ENCODE results near the gene CGB2. TPM values are rescaled to one million over a fixed set of nuclear protein-coding genes. Genes with fewer than 3 reads are reported as not detected.
A peak's percentile ranks its signal among the peaks of the same experiment; 100 is the strongest.
"Not testable (repeated sequence)": the region's sequence is repeated elsewhere in the genome, so short reads cannot be mapped to it uniquely, and the experiment has no call there.

Gene CGB2
- not detected for polyA plus RNA-seq (ENCODE audit: insufficient read depth in 1 of 5, insufficient read length in 5 of 5, low replicate concordance in 1 of 5)
- long read RNA-seq, donor 1 = 0 reads
- long read RNA-seq, donor 2 = 0 reads
- long read RNA-seq, donor 3 = 0 reads
- long read RNA-seq, donor 4 = 0 reads
- long read RNA-seq, donor 5 = 0 reads
- long read RNA-seq, donor 6 = 0 reads
- long read RNA-seq, donor 7 = 0 reads
- long read RNA-seq, donor 8 = 0 reads

DNA sequence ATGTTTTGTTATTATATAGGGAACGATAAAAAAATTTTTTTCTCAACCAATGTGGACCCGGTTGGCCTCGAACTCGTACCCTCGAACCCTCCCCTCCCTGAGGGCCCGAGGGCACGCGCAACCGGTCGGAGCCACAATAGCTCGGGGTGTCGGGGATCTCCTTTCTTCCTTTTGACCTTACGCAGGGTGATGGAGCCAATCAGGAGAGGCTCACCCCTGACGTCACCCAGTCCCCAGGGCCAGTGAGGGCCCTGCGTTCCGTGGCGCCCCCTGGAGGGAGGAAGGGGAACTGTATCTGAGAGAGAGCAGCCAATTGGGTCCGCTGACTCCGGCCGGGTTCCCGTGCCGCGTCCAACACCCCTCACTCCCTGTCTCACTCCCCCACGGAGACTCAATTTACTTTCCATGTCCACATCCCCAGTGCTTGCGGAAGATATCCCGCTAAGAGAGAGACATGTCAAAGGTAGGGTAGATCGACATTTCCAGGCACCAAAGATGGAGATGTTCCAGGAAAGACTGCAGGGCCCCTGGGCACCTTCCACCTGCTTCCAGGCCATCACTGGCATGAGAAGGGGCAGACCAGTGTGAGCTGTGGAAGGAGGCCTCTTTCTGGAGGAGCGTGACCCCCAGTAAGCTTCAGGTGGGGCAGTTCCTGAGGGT lies at the start of gene CGB2:
CGB2 (plus strand) TSS at position 249 of the 660 bp plus-strand sequence; CDS start at position 455, 206 bp downstream.
- not testable (repeated sequence) for DNase-seq

DNA sequence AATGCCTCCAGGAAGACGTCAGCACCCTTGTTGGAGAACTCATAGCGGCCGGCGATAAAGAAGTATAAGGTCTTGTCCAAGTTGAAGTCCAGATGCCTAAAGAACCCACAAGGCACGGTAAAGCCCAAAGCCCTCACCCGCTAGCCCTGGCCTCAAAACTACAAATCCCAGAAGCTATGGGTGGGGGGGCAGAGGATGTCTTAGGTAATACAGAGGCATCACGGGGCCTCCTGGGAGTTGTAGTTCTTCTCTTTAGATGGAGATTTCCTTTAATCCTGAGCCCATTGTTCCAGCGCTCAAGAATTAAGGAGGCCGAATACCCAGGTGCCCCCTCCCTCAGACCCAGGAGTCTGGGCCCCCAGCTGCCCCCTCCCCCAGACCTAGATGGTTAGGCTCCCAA lies 49.4 kb upstream of the CGB2 start:
- DNase-seq = no peak

DNA sequence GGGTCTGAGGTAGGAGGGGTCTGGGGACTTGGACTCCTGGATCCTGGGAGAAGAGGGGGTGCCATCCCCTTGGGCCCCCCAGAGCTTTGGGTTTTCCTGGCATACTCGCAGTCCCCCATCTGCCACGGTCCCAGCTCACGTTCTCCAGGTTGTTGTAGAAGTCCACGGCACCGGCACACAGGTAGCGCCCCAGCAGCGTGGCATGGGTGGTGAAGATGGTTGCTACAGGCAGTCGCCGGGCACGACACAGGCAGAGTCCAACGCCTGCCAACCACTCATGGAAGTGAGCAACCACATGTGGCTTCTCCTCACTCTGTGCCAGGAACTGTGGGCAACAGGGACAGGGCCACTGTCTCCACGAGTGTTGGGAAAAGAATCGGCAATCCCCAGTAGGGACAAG lies 46.0 kb upstream of the CGB2 start:
- no peak for DNase-seq

DNA sequence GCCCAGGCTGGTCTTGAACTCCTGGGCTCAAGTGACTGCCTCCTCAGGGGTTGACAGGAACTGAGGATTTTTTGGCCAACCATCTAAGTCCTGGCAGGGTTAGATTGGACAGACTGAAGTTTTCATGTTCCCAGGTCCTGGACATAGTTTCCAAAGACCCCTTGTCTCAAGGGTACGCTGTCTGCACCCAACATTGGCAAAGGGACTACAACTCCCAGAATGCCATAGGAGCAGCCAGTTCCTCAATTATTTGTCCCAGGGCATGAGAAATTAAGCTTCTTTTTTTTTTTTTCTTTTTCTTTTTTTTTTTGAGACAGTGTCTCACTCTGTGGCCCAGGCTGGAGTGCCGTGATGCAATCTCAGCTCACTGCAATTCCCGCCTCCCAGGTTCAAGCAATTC lies 45.5 kb upstream of the CGB2 start:
- DNase-seq = no peak

DNA sequence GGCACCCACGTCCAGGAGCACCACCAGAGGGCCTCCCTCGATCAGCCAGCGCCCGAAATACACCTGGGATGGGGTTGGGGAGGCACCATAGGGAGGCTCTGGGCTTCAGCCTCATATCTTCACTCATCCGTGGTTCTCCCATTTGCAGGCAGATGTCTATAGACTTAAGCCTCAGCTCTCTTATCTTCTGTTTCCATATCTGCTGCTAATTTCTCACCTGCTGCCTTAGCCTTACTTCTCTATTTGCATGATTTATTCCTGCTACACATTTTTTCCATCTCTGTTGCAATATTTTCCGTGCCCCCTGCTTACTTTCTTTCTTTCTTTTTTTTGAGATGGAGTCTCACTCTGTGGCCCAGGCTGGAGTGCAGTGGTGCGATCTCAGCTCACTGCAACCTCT lies 44.4 kb upstream of the CGB2 start:
- no peak for DNase-seq

DNA sequence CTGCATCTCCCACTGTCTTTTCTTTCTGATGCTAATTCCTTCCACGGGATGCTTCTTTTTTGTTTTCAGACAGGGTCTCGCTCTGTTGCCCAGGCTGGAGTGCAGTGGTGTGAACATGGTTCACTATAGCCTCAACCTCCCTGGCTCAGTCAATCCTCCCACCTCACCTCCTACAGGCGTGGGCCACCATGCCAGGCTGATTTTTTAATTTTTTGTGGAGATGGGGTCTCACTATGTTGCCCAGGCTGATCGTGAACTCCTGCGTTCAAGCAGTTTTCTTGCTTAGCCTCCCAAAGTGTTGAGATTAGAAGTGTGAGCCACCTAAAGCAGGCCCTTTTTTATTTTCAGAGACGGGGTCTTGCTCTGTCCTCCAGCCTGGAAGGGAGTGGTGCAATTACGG lies 43.4 kb upstream of the CGB2 start:
- DNase-seq = no peak

DNA sequence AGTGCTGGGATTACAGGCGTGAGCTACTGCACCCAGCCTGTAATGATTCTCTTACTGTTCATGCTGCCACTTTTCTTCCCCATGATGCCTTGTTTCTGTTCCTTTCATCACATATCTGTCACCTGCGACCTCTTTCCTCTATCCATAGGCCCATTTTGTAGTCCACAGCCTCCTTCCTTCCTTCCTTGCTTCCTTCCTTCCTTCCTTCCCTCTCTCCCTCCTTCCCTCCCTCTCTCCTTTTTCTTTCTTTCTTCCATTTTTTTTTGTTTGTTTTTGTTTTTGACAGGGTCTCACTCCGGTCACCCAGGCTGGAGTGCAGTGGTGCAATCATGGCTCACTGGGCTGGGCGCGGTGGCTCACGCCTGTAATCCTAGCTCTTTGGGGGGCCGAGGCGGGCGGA lies 42.8 kb upstream of the CGB2 start:
- DNase-seq = no peak

DNA sequence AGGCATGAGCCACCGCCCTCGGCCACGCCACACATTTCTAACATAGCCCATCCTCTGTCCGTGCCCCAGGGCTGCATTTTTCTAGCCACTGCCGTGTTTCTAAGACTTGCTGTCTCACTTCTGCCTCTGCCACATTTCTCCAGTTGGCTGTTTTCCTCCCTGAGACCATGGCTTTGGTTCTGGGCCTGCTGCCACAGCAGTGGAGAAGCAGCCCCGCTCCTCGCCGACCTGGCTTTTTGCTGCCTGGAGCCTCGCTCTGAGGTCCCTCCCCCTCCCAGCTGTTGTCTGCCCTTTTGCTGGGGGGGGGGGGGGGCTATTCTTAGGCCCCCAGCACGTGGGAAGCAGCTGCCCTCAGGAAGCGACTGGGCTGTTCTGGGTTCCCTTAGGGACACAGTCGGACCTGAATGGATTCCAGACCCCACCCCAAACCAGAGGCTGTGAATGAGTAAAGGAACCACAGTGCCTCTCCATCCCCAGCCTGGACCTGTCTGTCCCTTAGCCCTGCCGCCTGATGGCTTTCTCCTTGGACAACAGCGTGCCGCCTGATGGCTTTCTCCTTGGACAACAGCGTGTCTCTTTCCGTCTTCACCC lies 41.9 kb upstream of the CGB2 start:
- DNase-seq = no peak

DNA sequence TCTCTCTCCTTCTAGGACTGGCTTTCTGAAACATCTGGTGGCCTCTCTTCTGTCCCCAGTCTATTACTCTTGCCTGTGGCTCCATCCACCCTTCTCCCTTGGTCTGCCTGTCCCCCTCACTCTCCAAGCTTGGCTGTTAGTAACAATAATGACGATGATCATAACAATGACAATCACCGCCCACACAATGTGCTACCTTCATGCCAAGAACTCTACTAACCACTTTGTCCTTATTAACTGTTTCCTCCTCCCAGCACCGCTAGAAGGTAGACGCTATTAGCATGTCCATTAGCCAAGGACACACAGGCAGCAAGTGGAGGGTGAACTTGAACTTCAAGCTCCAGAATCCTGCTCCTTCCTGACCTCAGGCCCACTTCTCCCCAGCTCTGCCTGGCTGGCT lies 41.3 kb upstream of the CGB2 start:
- DNase-seq = no peak

DNA sequence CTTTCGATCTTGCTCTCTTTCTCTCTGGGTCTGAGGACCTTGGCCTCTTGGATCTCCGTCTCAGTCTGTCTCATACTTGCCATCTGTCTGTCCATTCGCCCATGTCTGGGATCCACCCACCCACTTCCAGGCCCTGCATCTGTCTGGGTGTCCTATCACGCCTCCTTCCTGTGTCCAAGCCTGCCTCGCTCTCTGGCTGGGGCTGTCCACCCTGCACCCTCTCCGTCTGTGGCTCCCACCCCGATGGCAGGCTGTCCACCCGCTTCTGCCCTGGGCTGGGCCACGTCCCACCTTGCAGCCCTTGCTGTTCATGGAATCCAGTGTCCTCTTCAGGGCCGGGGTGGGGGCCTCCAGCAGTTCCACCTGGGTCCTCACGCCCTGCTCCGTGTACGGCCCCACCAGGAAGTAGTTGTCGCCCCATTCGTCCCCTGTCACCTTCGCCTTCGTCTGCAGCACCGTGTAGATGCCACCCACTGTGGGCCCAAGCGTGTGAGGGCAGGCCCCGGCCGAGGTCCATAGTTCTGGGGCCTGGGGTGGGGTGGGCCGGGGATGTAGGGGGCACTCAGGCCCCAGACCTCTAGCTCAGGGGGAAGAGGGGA lies 40.6 kb upstream of the CGB2 start:
- DNase-seq = no peak

DNA sequence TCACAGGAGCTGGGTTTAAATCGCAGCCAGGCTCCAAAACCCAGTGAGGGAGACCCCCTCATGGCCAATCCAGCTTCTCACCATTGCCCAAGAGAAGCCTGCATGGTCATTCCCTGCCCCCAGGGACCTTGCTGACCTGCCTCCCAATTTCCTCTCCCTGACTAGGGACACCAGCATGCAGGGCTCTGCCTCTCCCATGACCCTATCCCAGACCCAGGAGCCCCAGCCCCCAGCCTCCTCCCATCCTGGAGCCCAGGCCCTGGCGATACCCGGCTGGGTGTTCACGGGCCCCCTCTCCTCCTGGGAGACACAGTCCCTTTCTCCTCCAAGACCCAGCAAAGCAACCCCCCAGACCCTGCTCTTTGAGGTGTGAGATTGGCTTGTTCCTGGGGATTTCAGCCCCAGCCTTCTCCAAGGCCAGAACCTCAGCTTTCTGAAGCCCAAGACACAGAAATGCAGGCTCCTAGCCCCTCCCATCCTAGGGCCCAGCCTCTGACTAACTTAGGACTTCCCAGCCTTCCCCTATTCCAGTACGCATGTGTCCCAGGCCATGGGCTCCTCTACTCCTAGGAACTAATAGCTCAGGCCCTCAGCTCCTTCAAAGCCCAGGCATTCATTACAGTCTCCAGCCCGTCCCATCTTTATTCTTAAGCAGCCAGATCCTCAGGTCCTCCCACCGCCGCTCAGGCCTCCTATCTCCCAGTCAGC lies 39.7 kb upstream of the CGB2 start:
- peak; percentile 27 to 61 for DNase-seq

DNA sequence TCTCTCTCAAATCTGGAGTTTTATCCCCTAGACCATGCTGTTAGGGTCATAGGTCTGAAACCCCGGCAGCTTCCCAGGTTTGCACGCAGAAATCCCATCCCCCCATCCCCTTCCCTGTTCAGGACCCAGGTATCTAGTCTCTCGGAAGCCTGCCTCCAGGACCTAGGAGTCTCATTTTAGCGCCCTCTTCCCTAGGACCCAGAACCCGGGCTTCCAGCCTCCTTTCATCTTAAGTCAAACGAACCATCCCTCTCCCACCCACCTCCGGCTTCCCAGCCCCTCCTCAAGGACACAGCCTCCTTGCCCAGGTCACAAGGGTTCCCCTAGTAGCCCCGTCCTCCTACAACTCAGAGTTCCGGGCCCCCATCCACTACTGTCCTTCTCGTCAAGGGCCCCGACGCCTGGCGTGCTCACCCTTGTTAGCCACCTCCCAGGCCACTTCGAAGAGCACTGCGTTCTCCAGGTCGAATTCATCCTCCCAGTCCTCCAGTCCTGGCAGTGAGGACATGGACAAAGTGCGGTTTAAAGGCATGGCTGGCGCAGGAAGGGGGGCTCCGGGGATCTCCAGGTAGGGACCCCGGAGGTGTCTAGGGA lies 39.0 kb upstream of the CGB2 start:
- DNase-seq = no peak

DNA sequence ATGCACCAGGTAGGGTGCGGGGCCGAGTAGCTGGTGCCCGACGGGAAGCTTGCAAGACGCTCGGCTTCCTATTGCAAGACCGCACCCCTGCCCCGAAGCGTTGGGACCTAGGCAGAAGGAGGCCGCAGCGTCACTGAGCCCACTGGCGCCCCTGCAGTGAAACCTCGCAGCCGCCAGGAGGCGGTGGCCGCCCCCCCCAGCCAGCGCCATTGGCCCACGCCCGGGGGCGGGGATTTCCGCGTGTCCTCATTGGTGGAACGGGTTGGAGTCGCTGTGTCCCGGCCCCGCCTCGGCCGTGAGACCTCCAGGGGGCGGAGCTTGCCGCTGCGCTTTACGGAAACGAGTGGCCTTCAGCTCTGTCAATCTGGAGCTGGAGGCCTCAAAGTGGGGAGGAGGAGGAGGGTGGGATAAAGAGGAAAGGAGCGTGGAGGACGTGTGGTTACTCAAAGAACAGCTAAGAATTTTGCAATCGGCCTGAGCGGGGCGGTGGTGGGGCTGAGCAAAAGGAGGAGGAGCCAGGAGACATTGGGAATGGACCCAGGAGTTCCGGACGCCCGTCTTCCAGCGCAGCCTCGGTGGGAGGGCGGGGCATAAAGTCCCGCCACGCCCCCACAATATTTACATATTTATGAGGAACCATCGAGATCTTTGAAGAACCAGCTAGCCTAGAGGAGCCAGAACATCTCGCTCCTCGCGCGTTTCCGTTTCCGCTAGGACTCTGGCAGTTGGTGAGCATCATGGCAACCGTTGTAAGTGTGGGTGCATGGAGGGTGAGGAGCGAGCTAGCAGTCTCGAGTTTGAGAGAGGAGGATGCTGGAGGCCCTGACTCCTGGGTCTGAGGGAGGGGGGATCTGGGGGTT lies 38.3 kb upstream of the CGB2 start, which contains the start of the genes GYS1 and RUVBL2:
GYS1 (minus strand) TSS at position 135 of the 860 bp plus-strand sequence. CDS start 197 bp downstream, outside the sequence.
RUVBL2 (plus strand) TSS at position 713 of the 860 bp plus-strand sequence; CDS start at position 738, 25 bp downstream.
- peak; percentile 100 for DNase-seq

DNA sequence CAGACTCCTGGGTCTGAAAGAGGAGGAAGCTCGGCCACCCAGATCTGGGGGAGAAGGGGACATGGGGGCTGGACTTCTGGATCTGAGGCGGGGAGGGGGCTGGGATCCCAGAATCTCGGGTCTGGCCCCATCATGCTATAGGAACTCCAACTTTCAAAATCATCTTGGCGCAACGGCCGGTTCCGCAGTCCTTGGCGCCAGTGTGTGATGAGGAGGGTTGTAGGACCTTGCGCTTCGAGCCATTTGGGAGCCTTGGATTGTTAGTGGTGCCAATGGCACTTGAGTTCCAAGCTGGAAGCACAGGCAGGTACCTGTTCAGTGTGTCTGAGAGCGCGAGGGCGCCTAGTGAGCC lies 37.7 kb upstream of the CGB2 start:
- no peak for DNase-seq

DNA sequence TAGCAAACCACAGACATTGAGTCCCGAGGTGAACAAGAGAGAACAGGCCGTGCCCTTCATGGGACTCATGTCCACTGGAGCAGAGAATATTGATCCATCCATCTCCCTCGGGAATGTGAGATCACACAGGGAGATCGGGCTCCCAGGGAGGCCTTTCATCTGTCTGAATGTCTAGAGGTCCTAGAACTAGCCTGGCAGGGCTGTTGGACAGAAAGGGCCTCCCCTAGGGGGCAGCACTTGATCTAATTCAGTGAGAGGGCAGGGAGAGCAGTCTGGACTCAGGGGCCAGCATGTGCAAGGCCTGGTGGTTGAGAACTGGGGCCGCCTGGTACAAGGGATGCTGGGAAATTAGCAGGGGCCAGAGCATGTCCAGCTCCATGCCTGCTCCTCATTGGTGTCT lies 33.7 kb upstream of the CGB2 start:
- no peak for DNase-seq

DNA sequence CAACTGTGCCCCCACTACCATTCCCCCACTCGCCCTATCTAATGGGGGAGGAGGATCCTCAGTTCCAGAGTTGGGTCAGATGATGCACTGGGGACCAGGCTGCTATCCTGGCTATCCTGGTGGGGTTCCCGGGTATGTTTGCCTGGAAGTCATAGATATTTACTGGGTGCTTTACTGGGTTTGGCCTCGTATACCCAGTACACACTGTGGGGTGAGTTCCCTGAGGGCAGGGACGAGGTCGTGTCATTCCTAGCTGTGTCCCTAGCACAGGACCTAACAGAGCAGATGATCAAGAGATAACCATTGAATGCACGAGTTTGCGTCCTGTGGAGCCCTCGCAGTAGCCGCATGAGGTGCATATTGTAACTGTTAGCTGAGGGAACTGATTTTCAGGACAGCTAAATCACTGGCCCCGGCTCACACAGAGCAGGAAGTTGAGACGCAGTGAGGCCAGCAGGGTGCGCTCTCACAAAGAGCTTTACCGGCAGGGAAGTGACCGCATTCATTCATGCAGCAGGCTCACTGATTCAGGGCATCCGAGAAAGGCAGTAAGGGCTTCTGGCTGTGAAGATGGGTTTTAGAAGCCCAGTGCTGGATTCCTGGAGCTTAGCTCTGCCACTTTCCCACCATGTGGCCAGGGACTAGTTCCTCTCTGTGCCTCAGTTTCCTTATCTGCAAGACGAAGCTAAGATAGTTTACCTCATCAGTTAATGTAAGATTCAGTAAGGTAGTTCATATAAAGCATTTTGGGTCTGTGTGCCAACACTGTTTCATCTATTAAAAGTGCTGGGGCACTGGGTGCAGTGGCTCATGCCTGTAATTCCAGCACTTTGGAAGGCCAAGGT lies 32.0 kb upstream of the CGB2 start:
- DNase-seq = no peak

DNA sequence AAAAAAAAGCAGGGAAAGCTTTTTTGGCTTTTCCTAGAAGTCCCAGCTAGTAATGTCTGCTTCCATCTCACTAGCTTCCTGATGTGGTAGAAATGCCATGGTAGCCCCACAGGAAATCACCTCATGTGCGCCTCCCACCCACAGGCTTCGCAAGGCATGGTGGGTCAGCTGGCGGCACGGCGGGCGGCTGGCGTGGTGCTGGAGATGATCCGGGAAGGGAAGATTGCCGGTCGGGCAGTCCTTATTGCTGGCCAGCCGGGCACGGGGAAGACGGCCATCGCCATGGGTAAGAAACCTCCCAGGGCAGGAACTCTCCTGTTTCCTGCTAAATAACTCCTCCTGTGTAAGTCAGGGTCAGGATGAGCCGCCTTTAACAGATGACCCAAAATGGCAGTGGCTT lies 27.6 kb upstream of the CGB2 start:
- DNase-seq = no peak

DNA sequence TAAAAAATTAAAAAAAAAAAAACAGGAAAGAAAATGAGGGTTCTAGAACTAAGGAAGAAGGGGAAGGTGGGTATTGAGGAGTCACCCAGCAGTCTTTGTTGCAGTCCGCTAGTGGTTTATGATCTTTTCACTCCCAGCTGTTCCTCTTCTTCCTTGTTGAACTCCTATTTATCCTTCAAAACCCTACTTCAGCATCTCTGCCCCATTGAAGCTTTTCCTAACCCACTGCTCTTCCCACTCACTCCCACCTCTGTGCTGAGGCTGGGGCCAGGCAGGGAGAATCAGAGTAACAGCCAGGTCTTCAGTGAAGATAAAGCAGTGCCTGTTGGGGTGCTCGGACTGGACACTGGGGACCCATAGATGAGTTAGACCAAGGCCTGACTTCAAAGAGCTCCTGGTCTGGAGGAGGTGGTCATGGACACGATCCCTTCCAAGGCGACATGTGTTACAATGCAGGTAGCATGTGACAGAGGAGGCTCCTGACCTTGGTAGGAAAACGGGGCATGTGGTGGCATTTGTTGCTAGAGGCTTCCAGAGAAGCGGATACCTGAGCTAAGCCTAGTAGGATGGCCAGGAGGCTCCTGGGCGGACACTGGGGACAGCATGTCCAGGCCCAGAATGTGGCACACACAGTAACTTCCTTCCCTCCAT lies 26.6 kb upstream of the CGB2 start:
- DNase-seq = no peak

DNA sequence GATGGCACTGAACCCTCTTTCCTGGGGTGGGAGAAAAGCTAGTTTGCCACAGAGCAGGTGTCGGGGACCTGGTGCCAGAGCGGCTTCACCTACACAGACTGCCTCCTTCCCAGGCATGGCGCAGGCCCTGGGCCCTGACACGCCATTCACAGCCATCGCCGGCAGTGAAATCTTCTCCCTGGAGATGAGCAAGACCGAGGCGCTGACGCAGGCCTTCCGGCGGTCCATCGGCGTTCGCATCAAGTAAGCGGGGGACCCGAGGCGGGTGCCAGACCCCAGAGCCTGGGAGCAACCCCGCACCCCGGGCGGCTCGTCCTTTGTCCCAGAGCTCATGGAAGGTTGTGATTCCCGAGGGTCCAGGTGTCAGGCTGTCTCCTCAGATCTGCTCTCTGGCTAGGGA lies 24.8 kb upstream of the CGB2 start:
- no peak for DNase-seq
